CD4-positive, alpha-beta T cell treated with Interleukin-17A for 1 hour (primary cell): ENCODE results near the gene NUBP1.

Source experiments
- DNase-seq: peaks from one replicate; pipeline ENCODE4 v3.0.0-alpha.2; 2020

NUBP1 gene

GRCh38 chr16:10808850-10809249 lies 65.2 kb downstream of the NUBP1 start:
- no peak for DNase-seq

- DNase-seq: no peak
Measured at GRCh38 chr16:10809706-10810105, 66.1 kb downstream of the NUBP1 start.

- DNase-seq: no peak
Measured at GRCh38 chr16:10812312-10813098, 68.9 kb downstream of the NUBP1 start.

- DNase-seq: no peak
Measured at GRCh38 chr16:10813099-10813455, 69.4 kb downstream of the NUBP1 start.

- no peak for DNase-seq
Measured at GRCh38 chr16:10817514-10817913, 73.9 kb downstream of the NUBP1 start.

GRCh38 chr16:10817963-10818941 lies 74.6 kb downstream of the NUBP1 start, which contains the start of gene TVP23A:
TVP23A (minus strand) TSS chr16:10818794; CDS start chr16:10818493, 301 bp downstream.
- no peak for DNase-seq
